Measurements from ENCODE around the gene TRIM17. TPM values are rescaled to one million over a fixed set of nuclear protein-coding genes. Genes with fewer than 3 reads are reported as not detected.

Gene TRIM17
- total and polyA plus RNA-seq, 2 of the 13 experiments (the other 11 are each of a cell fraction or from before 2014, with no cell fraction given) = 0.32 to 0.64 TPM

GRCh38 chr1:228404107-228404720, 12.4 kb downstream of the TRIM17 start (continued):
- TF ChIP-seq GPN1 (CRISPR knock-in tag; IDR thresholded peaks at IDR 0.05; ENCODE audit: borderline replicate concordance) (no peak), ZNF501 (CRISPR knock-in tag; IDR thresholded peaks at IDR 0.05) (no peak), ARID5B (CRISPR knock-in tag; IDR thresholded peaks at IDR 0.05) (peak; percentile 46), CREM (IDR thresholded peaks at IDR 0.05) (no peak), CREM (CRISPR knock-in tag; IDR thresholded peaks at IDR 0.05) (no peak), ZBTB34 (CRISPR knock-in tag; IDR thresholded peaks at IDR 0.05) (no peak), PHF8 (CRISPR knock-in tag; IDR thresholded peaks at IDR 0.05) (no peak), ZSCAN30 (CRISPR knock-in tag; IDR thresholded peaks at IDR 0.05) (no peak), ZNF615 (CRISPR knock-in tag; IDR thresholded peaks at IDR 0.05; ENCODE audit: borderline replicate concordance) (no peak), ZNF703 (CRISPR knock-in tag; IDR thresholded peaks at IDR 0.05; ENCODE audit: borderline replicate concordance) (no peak), HNF1B (CRISPR knock-in tag; IDR thresholded peaks at IDR 0.05) (0 out of 2 replicates have a peak, but pooled peaks have one; percentile 17), ZNF839 (CRISPR knock-in tag; IDR thresholded peaks at IDR 0.05; ENCODE audit: borderline replicate concordance) (no peak), RFX5 (IDR thresholded peaks at IDR 0.05; ENCODE audit: low read depth, low read length) (no peak), ZBED4 (CRISPR knock-in tag; IDR thresholded peaks at IDR 0.05; ENCODE audit: borderline replicate concordance) (no peak), NR2F2 (IDR thresholded peaks at IDR 0.05; ENCODE audit: borderline replicate concordance, low read depth) (peak; percentile 37; the same call in 1 of the 2 replicates), SP140L (CRISPR knock-in tag; IDR thresholded peaks at IDR 0.05; ENCODE audit: borderline replicate concordance) (no peak), SMAD9 (CRISPR knock-in tag; IDR thresholded peaks at IDR 0.05) (no peak), ZFP36L2 (CRISPR knock-in tag; IDR thresholded peaks at IDR 0.05) (no peak), SOX5 (CRISPR knock-in tag; IDR thresholded peaks at IDR 0.05; ENCODE audit: borderline replicate concordance) (peak; percentile 41; the same call in 1 of the 2 replicates), TSC22D2 (CRISPR knock-in tag; IDR thresholded peaks at IDR 0.05; ENCODE audit: borderline replicate concordance) (no peak)
